HG03460 (cell line): ENCODE results near the gene C14orf93.
"Not testable (repeated sequence)": the region's sequence is repeated elsewhere in the genome, so short reads cannot be mapped to it uniquely, and the experiment has no call there.

Experiments
- ATAC-seq: cut with Tn5 transposase; IDR thresholded peaks from one replicate; pipeline ENCODE4 v1.9.1; 2021; ENCODE audit not compliant: unreplicated experiment

Gene C14orf93

DNA sequence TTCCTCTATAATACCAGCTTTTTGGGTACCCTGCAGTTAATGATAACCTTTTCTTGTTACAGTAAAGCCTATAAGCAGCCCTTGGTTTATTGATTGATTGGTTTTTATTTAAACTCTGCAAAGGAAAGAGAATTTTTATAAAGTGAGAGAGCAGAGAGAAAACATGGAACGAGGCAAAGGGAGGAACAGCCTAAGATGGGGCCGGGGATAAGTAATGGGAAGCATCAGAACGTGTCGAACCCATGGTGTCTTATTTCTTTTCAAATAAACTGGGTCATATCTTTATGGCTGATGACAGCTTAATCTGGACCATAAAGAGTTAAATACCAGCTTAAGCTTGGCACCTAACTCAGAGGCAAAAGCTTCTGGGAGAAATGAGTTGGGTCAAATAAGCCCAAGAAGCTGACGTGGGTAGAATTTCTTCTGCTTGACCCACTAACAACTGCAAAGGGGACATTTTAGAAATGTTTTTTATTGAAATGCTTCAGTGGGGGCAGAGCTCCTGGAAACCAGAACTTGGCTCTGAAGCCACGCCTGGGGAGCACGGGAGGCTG, 12.0 kb upstream of the C14orf93 start:
- no peak for ATAC-seq

DNA sequence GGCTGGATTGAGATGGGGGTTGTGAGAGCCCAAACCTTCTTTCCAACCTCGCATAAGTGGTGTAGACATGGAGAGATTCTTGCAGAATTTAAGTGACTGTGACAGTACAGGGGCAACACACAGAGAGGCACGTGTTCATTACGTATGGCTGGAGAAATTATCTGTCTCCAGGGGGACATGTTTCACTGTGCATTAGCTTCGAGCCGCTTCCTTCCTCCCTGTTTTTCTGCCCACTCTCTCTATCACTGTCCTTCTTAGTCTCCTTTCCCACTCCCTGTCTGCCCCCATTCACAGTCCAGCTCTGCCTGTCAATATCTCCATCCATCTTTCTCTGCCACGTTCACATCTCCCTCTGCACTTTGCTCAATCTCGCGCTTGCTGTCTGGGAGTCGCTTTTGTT, 11.5 kb upstream of the C14orf93 start:
- no peak for ATAC-seq

DNA sequence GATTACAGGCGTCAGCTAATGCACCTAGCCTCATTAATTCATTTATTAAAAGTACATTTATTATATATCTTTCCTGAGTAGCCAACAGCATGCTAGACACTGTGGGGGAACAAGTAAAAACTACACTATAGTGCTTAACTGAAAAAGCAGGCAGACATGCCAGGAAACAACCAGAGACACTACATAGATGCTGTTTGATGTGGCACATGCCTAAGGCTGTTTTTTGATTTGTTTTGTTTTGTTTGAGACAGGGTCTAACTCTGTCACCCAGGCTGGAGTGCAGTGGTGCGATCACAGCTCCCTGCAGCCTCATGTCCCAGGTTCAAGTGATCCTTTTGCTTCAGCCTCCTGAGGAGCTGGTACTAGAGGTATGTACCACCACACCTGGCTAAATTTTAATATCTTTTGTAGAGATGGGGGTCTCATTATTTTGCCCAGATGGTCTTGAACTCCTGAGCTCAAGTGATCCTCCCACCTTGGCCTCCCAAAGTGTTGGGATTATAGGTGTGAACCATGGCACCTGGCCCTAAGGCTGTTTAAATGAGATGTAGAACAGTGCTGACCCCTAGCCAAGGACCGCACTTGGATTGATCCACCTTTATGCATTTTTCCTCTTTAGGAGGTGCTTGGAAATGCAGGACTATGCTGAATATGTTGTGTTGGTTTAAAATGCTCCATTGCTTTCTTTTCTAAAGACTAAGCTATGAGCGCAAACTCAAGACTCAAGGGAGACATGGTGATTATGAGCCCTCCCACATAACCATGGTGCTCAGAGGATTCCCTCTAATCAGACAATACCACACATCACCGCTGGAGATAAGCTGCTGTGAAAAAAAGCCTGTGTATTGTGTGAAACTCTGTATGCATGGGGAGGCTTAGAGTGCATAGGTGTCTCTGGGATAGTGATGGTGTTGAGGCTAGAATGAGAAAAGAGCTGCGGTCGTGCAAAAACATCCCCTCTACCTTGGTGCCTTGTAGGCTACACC, 10.5 kb upstream of the C14orf93 start:
- no peak for ATAC-seq

DNA sequence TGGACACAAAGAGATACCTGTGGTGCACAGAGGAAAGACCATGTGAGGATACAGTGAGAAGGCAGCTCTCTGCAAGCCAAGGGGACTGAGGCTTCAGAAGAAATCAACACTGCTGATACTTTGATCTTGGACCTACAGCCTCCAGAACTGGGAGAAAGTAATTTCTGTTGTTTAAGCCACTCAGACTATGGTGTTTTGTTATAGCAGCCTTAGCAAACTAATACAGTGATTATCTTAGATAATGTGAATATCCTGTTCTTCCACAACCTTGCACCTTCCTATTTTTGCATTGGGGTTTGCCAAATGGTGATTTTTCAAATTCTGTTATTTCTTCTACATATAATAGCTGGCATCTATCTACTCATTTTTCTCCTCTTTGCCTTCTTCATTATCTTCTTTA, 8.2 kb upstream of the C14orf93 start:
- ATAC-seq, result no peak

DNA sequence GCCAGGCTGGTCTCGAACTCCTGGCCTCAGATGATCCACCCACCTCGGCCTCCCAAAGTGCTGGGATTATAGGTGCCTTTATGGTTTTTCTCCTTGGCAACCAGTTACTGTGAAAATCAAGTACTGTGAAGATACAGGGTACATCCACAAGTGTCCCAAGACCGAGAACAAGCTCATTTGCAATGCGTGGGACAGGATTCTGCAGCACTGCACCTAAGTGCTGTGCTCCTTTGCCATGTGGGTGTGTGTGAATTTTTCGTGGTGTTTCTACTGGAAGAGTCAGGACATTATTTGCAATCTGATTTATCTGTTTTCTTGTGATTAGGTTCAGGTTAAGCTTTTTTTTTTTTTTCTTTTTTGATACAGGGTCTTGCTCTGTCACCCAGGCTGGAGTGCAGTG, 7.1 kb upstream of the C14orf93 start:
- no peak for ATAC-seq

DNA sequence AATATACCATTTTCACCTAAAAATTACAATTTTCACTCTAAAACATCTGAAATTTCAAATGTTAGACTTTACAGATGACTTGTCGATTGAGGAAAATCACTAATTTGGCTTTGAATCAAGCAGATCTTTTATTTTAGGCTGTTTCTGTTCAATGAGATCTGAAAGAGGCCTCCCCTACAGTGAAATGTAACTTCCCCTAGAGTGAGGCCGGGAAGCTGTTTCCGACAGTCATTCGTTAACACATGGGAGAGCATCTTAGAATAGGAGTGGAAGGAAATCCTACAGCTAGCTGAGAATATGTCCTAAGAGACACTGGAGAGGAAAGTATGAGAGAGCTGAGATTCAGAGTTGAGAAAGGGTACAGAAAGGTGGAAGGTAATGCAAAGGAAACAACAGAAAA, 5.7 kb upstream of the C14orf93 start:
- no peak for ATAC-seq

DNA sequence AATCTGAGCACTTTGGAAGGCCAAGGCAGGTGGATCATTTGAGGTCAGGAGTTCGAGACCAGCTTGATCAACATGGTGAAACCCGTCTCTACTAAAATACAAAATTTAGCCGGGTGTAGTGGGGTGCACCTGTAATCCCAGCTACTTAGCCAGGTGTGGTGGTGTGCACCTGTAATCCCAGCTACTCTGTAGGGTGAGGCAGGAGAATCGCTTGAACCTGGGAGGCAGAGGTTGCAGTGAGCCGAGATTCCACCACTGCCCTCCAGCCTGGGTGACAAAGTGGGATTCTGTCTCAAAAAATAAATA, 3.8 kb upstream of the C14orf93 start:
- ATAC-seq, result not testable (repeated sequence)

DNA sequence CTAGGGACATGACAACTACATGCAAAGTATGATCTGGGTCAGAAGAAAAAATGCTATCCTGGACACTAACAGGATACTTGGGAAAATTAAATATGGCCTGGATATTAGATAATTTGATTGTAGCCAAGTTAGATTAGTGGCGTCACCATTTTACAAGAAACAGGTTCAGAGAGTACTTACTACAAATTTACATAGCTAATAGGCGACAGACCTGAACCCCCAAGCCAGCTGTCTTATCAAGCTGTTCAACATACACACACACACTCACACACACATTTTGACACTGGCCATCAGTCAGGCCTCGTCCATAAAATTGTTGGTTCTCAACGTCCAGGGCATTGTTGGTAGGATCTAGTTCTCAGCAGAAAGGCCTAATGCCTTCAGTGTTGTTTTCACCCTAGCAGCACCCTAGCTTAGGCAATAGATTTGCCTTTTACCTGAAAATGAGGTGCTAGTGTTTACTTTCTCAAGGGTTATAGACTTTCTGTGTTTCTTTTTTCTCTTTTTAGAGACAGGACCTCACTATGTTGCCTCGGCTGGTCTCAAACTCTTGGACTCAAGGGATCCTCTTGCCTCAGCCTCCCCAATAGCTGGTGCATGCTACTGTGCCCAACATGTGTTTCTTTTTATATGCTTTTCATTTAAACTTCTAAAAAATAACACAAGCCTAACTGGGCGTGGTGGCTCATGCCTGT, 3.3 kb upstream of the C14orf93 start:
- ATAC-seq, result no peak

DNA sequence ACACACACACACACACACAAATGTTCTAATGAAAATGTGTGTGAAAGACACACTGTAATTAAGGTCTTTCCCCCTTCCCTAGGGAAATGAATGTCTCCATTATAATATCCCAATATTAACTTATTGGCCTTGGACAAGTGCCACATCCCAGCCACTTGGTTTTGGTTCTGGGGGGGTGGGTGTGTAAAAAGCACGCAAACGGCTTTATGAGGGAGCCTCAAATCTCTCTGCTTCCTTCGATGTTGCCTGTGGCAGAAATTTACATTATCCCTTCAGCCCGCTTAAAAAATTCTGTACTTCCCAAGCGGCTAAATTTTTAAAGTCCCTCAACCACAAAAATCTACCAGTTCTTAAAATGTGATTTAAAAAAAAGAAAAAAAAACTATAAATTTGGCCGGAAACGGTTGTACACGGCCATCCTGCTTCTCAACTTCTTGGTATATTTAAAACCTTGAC, 432 bp downstream of the C14orf93 start:
- no peak for ATAC-seq

DNA sequence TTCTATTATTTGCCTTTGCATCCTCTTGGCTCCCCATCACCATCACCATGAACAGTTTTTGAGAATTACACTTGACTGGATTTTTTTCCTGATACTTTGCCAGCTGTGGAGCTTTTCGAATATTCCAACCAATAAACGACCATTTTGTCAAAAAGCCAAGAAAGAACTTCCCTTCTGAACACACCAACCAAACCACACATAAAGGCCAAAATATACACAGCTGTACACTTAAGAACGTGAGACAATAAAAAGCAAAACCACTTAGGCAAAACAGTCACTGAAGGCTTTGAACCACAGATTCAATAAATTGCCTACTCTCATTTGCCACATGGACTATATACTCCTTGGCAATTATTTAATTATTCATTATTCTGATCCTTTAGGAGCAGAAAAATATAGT, 1.1 kb downstream of the C14orf93 start:
- ATAC-seq, result no peak

DNA sequence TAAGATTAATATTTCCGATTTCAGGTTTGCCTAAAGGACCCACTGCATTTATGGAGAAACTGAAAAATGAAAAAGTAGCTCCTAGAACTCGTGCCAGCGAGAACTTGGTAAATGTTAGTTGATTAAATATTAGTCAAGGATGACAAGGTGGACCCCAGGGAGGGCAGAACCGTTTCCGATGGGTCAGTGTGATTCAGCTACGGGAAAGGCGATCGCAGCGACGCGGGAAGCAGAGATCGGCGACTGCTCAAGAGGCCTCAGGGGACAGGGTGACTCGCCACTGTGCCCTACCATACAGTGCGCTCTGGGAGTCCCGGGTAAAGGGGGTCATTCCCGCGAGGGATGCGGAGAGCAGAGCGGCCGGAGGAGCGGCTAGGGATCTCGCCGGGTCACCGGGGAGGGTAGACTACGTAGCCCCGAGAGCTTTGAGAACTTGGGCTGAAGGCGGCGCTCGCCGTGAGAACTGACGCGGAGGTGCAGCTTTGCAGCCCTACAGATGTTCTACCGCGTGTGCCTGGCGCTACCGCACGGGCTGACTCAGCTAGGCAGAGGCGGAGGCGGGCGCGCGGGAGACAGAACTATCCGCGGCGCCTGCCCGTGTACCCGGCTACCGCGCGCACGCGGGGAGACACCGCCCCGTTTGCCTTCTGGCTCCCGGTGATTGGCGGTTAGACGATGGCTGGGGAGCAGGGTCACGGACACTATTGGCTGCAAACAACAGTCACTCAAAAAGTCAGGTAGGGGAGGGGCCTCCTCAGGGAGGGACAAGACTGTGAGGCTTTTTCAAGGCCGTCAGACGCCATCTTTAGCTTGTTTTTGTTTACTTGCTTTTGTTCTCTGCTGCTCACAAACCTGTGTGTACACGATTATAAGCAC, 3.2 kb downstream of the C14orf93 start:
- peak; percentile 94 for ATAC-seq

DNA sequence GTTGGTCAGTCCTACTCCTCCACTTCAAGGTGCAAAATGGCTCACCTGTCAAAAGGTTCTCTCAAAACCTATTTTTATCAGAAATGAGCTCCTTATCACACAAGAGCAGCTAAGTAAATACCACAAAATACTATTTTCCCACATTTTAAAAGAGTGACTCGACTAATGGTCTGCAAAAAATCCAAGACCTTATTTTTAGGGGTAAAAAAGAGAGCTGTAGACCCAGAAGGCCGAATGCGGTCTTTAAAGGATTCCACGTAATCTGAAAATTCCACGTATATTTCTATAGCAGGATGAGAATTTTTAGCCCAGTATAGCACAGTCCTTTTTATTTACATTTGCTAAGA, 3.8 kb downstream of the C14orf93 start:
- ATAC-seq, result no peak

DNA sequence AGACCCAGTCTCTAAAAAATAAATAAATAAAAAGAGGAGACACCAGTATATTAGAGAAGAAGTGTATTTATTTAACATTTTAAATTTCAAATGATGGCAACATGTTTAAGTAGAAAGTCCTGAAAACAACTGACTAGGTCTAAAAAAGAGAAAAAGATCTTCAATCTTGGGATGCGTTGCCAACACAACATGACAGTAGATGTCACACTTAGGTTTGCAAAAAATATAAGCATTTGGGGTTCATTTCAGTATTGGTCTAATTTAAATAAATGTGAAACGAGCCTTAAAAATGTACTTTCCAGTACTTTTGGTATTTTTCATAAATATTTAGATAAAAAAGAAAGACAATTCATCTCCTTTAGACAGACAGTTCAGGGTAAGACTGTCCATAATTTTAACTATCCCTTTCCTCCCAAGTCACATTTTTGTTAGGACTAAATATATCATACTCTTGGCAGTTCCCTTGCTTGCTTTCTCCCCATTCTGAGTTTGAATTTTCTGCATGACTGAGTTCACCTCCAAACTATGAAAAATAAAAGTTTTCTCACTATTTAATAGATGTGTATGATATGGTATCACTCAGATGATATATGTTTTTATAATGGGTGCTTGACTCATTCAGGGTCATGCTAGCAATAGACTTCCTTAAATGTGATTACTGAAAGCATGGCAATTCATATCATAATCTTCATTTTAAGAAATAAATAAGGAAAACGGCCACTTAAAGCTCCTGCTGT, 4.3 kb downstream of the C14orf93 start:
- ATAC-seq, result no peak

DNA sequence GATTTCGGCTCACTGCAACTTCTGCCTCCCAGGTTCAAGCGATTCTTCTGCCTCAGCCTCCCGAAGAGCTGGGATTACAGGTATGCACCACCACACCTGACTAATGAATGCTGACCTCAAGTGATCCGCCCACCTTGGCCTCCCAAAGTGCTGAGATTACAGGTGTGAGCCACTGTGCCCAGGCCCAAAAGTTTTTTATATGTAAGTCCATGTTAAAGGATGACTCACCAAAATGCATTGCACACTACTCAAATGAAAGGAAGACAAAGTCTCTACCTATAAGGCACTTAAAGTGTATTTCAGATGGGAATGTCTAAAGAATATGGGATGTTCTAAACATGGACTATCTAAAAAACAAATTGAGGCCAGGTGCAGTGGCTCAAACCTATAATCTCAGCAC, 5.7 kb downstream of the C14orf93 start:
- not testable (repeated sequence) for ATAC-seq

DNA sequence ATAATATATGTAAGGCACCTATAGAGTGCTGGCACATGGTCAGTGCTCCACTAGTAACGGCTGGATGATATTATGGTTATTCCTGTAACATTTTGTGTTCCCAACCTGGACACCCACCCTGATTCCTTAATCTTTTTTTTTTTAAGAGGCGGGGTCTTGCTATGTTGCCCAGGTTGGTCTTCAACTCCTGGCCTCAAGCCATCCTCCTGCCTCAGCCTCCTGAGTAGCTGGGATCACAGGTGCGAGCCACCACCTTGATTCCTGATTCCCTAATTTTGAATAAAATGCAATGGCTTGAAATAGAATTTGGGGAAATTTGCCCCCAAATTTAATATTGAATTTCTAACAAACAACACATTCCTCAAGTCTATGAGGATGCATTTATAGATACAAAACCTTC, 7.4 kb downstream of the C14orf93 start:
- ATAC-seq, result no peak

DNA sequence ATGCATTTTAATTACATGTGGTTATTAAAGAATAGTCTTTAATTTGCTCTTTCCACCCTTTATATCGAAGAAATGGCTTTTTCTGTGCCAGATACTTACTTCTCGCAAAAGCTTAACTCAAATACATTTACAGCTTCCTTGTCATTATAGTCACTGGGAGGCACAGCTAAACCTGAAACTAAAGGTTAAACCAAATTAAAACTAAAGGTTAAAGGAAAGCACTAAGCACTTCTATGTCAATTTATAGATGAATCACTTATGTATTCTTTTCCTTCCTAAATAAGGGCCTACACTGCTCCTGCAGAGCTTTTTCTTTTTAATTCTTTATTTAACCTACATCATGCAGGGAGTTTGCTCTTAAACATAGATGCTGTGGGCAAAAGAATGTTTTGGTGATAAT, 9.1 kb downstream of the C14orf93 start:
- no peak for ATAC-seq

DNA sequence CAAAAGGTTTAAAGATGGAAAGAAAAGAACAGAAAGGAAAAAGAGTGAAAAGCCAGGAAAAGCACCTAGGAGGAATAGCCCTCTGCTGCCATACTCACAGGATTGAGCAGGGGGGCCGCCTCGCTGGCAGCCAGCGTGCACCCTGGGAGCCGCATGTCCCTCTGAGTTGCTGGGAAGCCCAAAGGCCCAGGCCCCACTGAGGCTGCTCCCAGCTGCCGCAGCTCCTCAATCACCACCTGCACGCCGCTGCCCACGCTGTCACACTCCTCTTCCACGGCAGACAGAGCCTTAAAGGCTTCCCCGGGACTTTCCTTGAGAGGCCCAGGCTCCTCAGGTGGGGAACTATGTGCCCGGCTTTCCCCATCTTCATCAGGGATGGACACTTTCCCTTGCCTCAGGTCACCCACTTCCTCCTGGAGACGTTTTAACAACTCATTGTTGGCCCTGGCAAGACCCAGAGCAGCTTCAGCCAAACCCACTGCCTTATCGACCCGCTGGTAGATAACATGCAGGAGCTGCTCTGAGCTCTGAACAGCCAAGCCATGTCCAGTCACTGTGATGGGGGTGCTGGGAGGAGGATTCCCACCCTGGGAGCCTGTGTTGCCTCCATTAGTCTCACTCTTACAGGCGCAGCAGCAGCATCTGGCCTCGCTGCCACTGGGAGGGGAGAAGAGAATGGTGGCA, 11.5 kb downstream of the C14orf93 start:
- ATAC-seq, result no peak

DNA sequence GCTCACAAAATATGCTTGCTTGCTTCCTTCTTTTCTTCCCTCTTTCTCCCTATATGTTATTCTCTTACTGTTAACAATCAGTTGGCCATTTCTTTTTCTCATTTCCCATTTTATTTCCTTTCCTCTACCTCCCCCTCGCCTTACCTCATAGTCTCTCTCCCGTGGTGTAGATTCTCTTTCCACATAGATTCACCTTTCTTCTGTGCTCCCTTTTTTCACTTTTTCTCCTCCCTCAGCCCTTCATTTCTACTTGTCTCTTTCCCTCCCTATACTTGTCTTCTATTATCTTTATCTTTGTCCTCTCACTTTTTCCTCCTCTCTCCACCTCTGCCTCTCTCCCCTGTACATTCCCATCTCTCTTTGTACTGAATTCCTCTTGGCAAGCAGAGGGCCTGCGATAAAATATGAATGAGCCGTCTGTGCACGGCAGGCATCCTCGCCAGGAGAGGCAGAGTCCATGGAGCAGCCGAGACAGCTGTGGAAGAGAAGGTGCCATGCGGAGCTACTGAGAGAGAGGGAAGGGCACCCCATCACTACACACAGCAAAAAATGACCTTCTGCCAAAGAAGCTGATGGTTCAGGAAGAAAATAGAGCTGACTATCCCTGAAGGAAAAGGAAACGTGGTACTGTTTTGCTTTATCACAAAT, 12.1 kb downstream of the C14orf93 start:
- ATAC-seq, result no peak
